ENCODE measurements around the gene SCIN.

SCIN gene

DNA sequence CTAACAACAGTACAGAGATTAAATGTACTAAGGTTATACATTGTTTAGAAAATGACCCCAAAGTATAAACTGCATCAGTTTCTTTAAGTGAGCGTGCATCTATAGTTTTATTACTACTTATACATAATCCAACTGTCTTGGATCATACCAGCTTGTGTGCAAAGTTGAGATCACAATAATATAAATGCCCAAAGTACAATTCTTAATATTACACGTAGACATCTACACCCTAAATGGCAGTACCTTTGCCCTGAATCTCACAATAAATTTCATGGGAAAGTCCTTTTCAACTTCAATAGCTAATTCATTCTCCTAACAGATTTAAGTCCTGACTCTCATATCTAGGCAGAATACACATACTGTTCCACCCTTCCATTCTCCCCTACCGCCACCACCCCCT, 11.8 kb downstream of the SCIN start:
- Histone ChIP-seq H3K79me2 (no peaks in the 10 kb centered on the region), H3K36me3 (ENCODE audit: control insufficient read depth, insufficient read depth, low read length) (no peaks in the 10 kb centered on the region), H3K9me3 (ENCODE audit: control insufficient read depth, low read length) (no peaks in the 10 kb centered on the region), H3K27ac (no peak overlapping the region), H3K4me3 (ENCODE audit: low read depth, low read length) (no peak overlapping the region), H3K9ac (no peak overlapping the region), H3K27me3 (ENCODE audit: control insufficient read depth, insufficient read depth, low read length) (no peaks in the 10 kb centered on the region), H2AFZ (no peak overlapping the region), H3K4me2 (ENCODE audit: low read length) (no peak overlapping the region), H3K4me1 (no peaks in the 10 kb centered on the region)
- TF ChIP-seq, protein P1, sequence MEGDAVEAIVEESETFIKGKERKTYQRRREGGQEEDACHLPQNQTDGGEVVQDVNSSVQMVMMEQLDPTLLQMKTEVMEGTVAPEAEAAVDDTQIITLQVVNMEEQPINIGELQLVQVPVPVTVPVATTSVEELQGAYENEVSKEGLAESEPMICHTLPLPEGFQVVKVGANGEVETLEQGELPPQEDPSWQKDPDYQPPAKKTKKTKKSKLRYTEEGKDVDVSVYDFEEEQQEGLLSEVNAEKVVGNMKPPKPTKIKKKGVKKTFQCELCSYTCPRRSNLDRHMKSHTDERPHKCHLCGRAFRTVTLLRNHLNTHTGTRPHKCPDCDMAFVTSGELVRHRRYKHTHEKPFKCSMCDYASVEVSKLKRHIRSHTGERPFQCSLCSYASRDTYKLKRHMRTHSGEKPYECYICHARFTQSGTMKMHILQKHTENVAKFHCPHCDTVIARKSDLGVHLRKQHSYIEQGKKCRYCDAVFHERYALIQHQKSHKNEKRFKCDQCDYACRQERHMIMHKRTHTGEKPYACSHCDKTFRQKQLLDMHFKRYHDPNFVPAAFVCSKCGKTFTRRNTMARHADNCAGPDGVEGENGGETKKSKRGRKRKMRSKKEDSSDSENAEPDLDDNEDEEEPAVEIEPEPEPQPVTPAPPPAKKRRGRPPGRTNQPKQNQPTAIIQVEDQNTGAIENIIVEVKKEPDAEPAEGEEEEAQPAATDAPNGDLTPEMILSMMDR (IDR thresholded peaks at IDR 0.05), result no peak

DNA sequence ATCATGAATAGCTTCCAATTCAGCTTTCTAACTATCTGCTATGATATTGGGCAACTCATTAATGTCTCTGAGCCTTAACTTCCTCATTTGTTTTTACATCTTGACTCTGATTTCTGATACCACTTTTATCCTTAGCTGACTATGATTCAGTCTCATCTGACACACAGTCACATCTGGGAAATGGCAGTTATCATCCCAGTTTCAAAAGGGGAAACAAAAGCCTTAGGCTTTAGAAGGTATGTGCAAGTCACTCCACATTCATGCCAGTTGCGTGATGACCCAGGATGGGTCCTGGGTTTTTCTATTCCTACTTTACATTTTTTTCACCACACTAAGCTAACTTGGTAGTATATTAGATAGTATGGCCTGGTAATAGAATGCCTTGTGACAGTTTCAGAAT, 12.7 kb downstream of the SCIN start:
- TF ChIP-seq, protein P1 (IDR thresholded peaks at IDR 0.05), result no peak
- Histone ChIP-seq H3K27ac (no peak overlapping the region), H3K4me1 (no peaks in the 10 kb centered on the region)

DNA sequence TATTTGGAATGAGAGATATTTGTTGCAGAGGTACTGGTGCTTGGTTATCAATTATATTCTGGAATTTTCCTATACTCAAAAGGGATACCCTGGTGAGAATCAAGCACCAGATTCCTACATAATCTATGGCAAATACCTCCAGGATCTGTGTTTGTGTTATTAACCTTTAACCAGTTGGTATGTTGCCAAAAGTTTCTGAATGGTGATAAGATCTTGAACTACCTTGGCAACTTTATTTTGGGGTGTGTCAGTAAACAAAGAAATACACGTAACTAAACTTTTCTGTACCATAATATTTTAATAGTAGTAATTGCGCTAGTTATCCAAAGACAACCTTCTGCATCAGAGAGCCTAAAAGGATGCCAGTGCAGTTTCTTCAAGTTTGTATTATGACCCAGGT, 13.4 kb downstream of the SCIN start:
- H2AFZ ChIP-seq, result no peak overlapping the region
- no peaks in the 10 kb centered on the region for H3K27me3 ChIP-seq (ENCODE audit: control insufficient read depth, insufficient read depth, low read length)
- TF ChIP-seq, protein P1 (IDR thresholded peaks at IDR 0.05), result no peak
- H3K4me3 ChIP-seq (ENCODE audit: low read depth, low read length), result no peak overlapping the region
- H3K4me1 ChIP-seq, result no peaks in the 10 kb centered on the region
- H3K36me3 ChIP-seq (ENCODE audit: control insufficient read depth, insufficient read depth, low read length), result no peaks in the 10 kb centered on the region
- H3K9ac ChIP-seq, result no peak overlapping the region
- H3K4me2 ChIP-seq (ENCODE audit: low read length), result no peak overlapping the region
- no peaks in the 10 kb centered on the region for H3K79me2 ChIP-seq
- H3K9me3 ChIP-seq (ENCODE audit: control insufficient read depth, low read length), result no peaks in the 10 kb centered on the region
- no peak overlapping the region for H3K27ac ChIP-seq

More for the DNA sequence above, 12.7 kb downstream of the SCIN start:
- no peak overlapping the region for H3K4me3 ChIP-seq (ENCODE audit: low read depth, low read length)
- no peak overlapping the region for H3K4me2 ChIP-seq (ENCODE audit: low read length)
- no peaks in the 10 kb centered on the region for H3K27me3 ChIP-seq (ENCODE audit: control insufficient read depth, insufficient read depth, low read length)
- no peaks in the 10 kb centered on the region for H3K79me2 ChIP-seq
- H2AFZ ChIP-seq, result no peak overlapping the region
- H3K36me3 ChIP-seq (ENCODE audit: control insufficient read depth, insufficient read depth, low read length), result no peaks in the 10 kb centered on the region
- H3K9me3 ChIP-seq (ENCODE audit: control insufficient read depth, low read length), result no peaks in the 10 kb centered on the region
- no peak overlapping the region for H3K9ac ChIP-seq

- Histone ChIP-seq H3K27ac (no peak overlapping the region), H3K9ac (no peak overlapping the region), H3K79me2 (no peaks in the 10 kb centered on the region), H3K4me3 (ENCODE audit: low read depth, low read length) (no peak overlapping the region), H3K9me3 (ENCODE audit: control insufficient read depth, low read length) (no peaks in the 10 kb centered on the region), H3K36me3 (ENCODE audit: control insufficient read depth, insufficient read depth, low read length) (no peaks in the 10 kb centered on the region), H3K4me1 (no peaks in the 10 kb centered on the region), H3K27me3 (ENCODE audit: control insufficient read depth, insufficient read depth, low read length) (no peaks in the 10 kb centered on the region), H3K4me2 (ENCODE audit: low read length) (no peak overlapping the region), H2AFZ (no peak overlapping the region)
- TF ChIP-seq, protein P1 (IDR thresholded peaks at IDR 0.05), result no peak
Measured at GRCh38 chr7:12584930-12585329, 14.4 kb downstream of the SCIN start.

DNA sequence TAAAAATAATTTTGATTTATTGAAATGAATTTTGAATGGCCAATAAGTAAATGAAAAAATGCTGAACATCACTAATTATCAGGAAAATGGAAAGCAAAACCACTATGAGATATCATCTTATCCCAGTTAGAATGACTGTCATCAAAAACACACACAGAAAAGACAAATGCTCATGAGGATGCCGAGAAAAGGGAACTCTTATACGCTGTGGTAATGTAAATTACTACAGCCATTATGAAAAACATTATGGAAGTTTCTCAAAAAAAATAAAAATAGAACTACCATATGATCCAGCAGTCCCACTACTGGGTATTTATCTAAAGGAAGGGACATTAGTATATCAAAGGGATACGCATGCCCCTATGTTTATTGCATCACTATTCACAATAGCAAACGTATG, 15.8 kb downstream of the SCIN start:
- Histone ChIP-seq H3K9me3 (ENCODE audit: control insufficient read depth, low read length) (no peaks in the 10 kb centered on the region), H3K9ac (no peak overlapping the region), H3K36me3 (ENCODE audit: control insufficient read depth, insufficient read depth, low read length) (no peaks in the 10 kb centered on the region), H3K4me1 (no peaks in the 10 kb centered on the region), H3K79me2 (no peaks in the 10 kb centered on the region), H3K27ac (no peak overlapping the region), H3K27me3 (ENCODE audit: control insufficient read depth, insufficient read depth, low read length) (no peaks in the 10 kb centered on the region), H2AFZ (no peak overlapping the region), H3K4me2 (ENCODE audit: low read length) (no peak overlapping the region), H3K4me3 (ENCODE audit: low read depth, low read length) (no peak overlapping the region)
- TF ChIP-seq, protein P1 (IDR thresholded peaks at IDR 0.05), result no peak
